Trophoblast cell (in vitro differentiated cells and primary cell): ENCODE data around the gene KCNH8.

ENCODE experiments used
- DNase-seq, 2 donors: peaks; one replicate each; pipeline ENCODE4 v3.0.0-alpha.2; 2016
- H2AFZ ChIP-seq: 2 replicates; pipeline ENCODE4 v1.6.1; 2013; ENCODE audit warnings: low read length, moderate library complexity, mild to moderate bottlenecking; ENCODE audit not compliant: insufficient read depth, poor library complexity
- H2AK5ac ChIP-seq: 2 replicates; pipeline ENCODE4 v1.6.1; 2013; ENCODE audit warnings: mild to moderate bottlenecking, low read length
- H2BK120ac ChIP-seq: 2 replicates; pipeline ENCODE4 v1.6.1; 2013; ENCODE audit warnings: low read length, mild to moderate bottlenecking, moderate library complexity; ENCODE audit not compliant: insufficient read depth, poor library complexity
- H2BK12ac ChIP-seq: 2 replicates; pipeline ENCODE4 v1.6.1; 2013; ENCODE audit warnings: mild to moderate bottlenecking, low read length, moderate library complexity
- H2BK5ac ChIP-seq: 2 replicates; pipeline ENCODE4 v1.6.1; 2013; ENCODE audit warnings: low read length, low read depth, moderate library complexity, mild to moderate bottlenecking; ENCODE audit not compliant: poor library complexity
- H3K14ac ChIP-seq: 2 replicates; pipeline ENCODE4 v1.6.1; 2013; ENCODE audit warnings: mild to moderate bottlenecking, low read length
- H3K18ac ChIP-seq: 2 replicates; pipeline ENCODE4 v1.6.1; 2013; ENCODE audit warnings: mild to moderate bottlenecking, low read length
- H3K23ac ChIP-seq: 2 replicates; pipeline ENCODE4 v1.6.1; 2013; ENCODE audit warnings: low read length
- H3K27ac ChIP-seq: 2 replicates; pipeline ENCODE4 v1.5.1; 2013; ENCODE audit warnings: low read depth, mild to moderate bottlenecking, inconsistent platforms, low read length, moderate library complexity
- H3K27me3 ChIP-seq: 2 replicates; pipeline ENCODE4 v1.6.1; 2013; ENCODE audit warnings: inconsistent platforms, mild to moderate bottlenecking, low read length, moderate library complexity; ENCODE audit not compliant: insufficient read depth
- H3K36me3 ChIP-seq, 2 experiments: 1 replicate in 1 of 2; 2 replicates in 1 of 2; pipeline ENCODE4 v1.6.1; 2013; ENCODE audit warnings: low read length in 2 of 2, mild to moderate bottlenecking in 2 of 2, moderate library complexity in 1 of 2; ENCODE audit not compliant: insufficient read depth in 2 of 2, control insufficient read depth in 1 of 2
- H3K4ac ChIP-seq: 2 replicates; pipeline ENCODE4 v1.6.1; 2013; ENCODE audit warnings: low read depth, mild to moderate bottlenecking, low read length, moderate library complexity
- H3K4me1 ChIP-seq, 2 experiments: 1 replicate in 1 of 2; 2 replicates in 1 of 2; pipeline ENCODE4 v1.6.1; 2013; ENCODE audit warnings: low read length in 2 of 2, mild to moderate bottlenecking in 2 of 2, moderate library complexity in 1 of 2; ENCODE audit not compliant: insufficient read depth in 2 of 2, control insufficient read depth in 1 of 2
- H3K4me2 ChIP-seq: 2 replicates; pipeline ENCODE4 v1.6.1; 2013; ENCODE audit warnings: inconsistent platforms, mild to moderate bottlenecking, low read length, moderate library complexity
- H3K4me3 ChIP-seq: 2 replicates; pipeline ENCODE4 v1.5.1; 2013; ENCODE audit warnings: mild to moderate bottlenecking, low read depth, low read length, inconsistent platforms
- H3K79me1 ChIP-seq: one replicate; pipeline ENCODE4 v1.6.1; 2013; ENCODE audit warnings: low read length
- H3K79me2 ChIP-seq: 2 replicates; pipeline ENCODE4 v1.6.1; 2013; ENCODE audit warnings: low read length, mild to moderate bottlenecking; ENCODE audit not compliant: control insufficient read depth, insufficient read depth, poor library complexity
- H3K9ac ChIP-seq: 2 replicates; pipeline ENCODE4 v1.6.1; 2013; ENCODE audit warnings: mild to moderate bottlenecking, low read length
- H3K9me3 ChIP-seq: 2 replicates; pipeline ENCODE4 v1.6.1; 2013; ENCODE audit warnings: low read depth, mild to moderate bottlenecking, control low read depth, inconsistent platforms, low read length; ENCODE audit not compliant: insufficient read depth
- H4K12ac ChIP-seq: 2 replicates; pipeline ENCODE4 v1.6.1; 2013; ENCODE audit warnings: low read depth, mild to moderate bottlenecking, low read length, moderate library complexity
- H4K8ac ChIP-seq: 2 replicates; pipeline ENCODE4 v1.6.1; 2013; ENCODE audit warnings: low read depth, mild to moderate bottlenecking, low read length, moderate library complexity
- H4K91ac ChIP-seq: one replicate; pipeline ENCODE4 v1.6.1; 2013; ENCODE audit warnings: low read depth, mild to moderate bottlenecking, low read length, moderate library complexity
- WGBS: extraction: QIAGEN DNeasy Blood & Tissue Kit; methylation state at CpG from one replicate; pipeline ENCODE4 v1.1.7; 2013; ENCODE audit warnings: missing lambda C conversion rate; ENCODE audit not compliant: insufficient read length, insufficient coverage; ENCODE audit errors: extremely low coverage; 5-methylcytosine and 5-hydroxymethylcytosine counted together

KCNH8 gene

DNA sequence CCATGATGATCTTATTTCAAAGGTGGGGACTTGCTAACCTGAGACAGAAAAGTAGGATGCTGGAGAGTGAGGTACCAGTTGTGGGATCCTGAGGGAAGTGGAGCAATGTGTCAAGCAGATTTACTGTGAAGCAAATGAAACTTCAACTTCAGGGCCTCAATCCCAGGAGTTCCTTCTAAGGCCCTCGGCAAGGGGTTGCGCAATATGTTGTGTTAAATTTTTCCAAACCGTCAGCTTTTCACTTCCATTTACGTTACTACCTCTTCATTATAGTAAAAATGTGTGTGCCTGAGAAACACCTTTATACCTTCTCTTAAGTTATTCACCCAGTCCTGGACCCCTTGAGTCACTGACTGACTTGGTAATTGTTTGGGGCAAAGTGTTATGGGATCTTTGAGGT lies 42.5 kb upstream of the KCNH8 start:
- Histone ChIP-seq H3K4me2 (no peak overlapping the region), H2AK5ac (no peak overlapping the region), H3K79me2 (no peaks in the 10 kb centered on the region), H2BK120ac (no peak overlapping the region), H3K18ac (no peak overlapping the region), H4K8ac (no peak overlapping the region), H2AFZ (no peak overlapping the region), H3K4me1 (no peaks in the 10 kb centered on the region), H2BK5ac (no peak overlapping the region), H3K23ac (no peak overlapping the region), H3K14ac (no peak overlapping the region), H3K9ac (no peak overlapping the region), H3K27me3 (no peaks in the 10 kb centered on the region), H2BK12ac (no peak overlapping the region), H4K12ac (no peak overlapping the region), H3K36me3 (no peaks in the 10 kb centered on the region), H3K9me3 (peaks cover 12% of the 10 kb centered on the region), H4K91ac (no peak overlapping the region), H3K27ac (no peak overlapping the region), H3K4me3 (no peak overlapping the region), H3K79me1 (no peaks in the 10 kb centered on the region), H3K4ac (no peak overlapping the region)
- no CpG with 5 or more reads among the region's 4 CpGs for WGBS
- DNase-seq: peak in 1 of 2 donors; percentile 9

DNA sequence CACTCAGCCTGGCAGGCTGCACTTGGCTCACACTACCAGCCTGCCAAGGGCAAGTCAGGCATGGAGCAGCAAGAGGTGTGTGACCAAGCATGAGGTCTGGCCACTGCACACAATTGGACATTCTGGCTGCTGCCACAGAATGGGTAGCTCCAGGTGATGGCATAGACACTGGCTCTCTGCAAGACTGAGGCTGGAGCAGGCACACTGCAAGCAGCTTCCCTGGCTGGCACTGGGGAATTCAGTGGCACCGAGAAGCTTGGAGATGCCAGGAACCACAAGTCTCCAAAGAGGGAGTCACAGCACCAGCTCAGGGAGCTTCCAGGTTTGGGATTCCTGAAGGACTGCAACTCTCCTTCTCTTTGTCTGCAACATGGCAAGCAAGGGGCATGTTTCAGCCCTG lies 42.0 kb upstream of the KCNH8 start:
- H3K79me1 ChIP-seq: no peaks in the 10 kb centered on the region
- no peaks in the 10 kb centered on the region for H3K79me2 ChIP-seq
- no peak overlapping the region for H3K9ac ChIP-seq
- peaks cover 12% of the 10 kb centered on the region for H3K9me3 ChIP-seq
- no peak overlapping the region for H3K4me3 ChIP-seq
- no peak overlapping the region for H2AFZ ChIP-seq
- H4K91ac ChIP-seq: no peak overlapping the region
- no peak overlapping the region for H3K23ac ChIP-seq
- H2AK5ac ChIP-seq: no peak overlapping the region
- DNase-seq: no peak
- no peak overlapping the region for H2BK5ac ChIP-seq
- no peak overlapping the region for H4K12ac ChIP-seq
- no peak overlapping the region for H3K4ac ChIP-seq
- H3K4me1 ChIP-seq: no peaks in the 10 kb centered on the region
- no peak overlapping the region for H4K8ac ChIP-seq
- H3K4me2 ChIP-seq: no peak overlapping the region
- H3K27ac ChIP-seq: no peak overlapping the region
- no peaks in the 10 kb centered on the region for H3K36me3 ChIP-seq
- no peak overlapping the region for H3K14ac ChIP-seq
- H3K27me3 ChIP-seq: no peaks in the 10 kb centered on the region
- no peak overlapping the region for H3K18ac ChIP-seq
- H2BK120ac ChIP-seq: no peak overlapping the region
- H2BK12ac ChIP-seq: no peak overlapping the region
- WGBS: no CpG with 5 or more reads among the region's 1 CpG

DNA sequence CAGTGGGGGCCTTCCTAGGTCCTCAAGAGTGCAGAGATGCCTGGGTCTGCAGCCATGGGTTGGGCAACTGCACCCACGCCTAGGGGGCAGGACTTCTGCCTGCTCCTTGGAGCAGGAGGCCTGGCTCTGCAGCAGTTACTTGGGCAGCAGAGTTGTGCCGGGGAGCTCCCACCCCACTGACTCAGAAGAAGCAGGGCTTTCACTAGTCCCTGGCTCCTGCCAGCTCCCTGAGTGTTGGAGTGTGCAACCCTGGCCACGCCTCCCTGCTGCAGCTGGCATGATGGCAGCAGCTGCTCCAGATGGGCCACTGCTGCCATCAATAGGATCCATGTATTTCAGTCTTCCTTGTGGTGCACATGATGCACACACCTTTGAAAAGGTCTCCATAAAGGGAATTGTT lies 40.6 kb upstream of the KCNH8 start:
- no peak overlapping the region for H3K4ac ChIP-seq
- no peaks in the 10 kb centered on the region for H3K27me3 ChIP-seq
- no peak overlapping the region for H3K4me3 ChIP-seq
- no CpG with 5 or more reads among the region's 3 CpGs for WGBS
- H2BK12ac ChIP-seq: no peak overlapping the region
- H4K12ac ChIP-seq: no peak overlapping the region
- no peak overlapping the region for H3K18ac ChIP-seq
- H4K8ac ChIP-seq: no peak overlapping the region
- no peak overlapping the region for H3K23ac ChIP-seq
- H3K79me2 ChIP-seq: no peaks in the 10 kb centered on the region
- no peak overlapping the region for H3K4me2 ChIP-seq
- no peak overlapping the region for H3K27ac ChIP-seq
- H2AFZ ChIP-seq: no peak overlapping the region
- no peak overlapping the region for H3K14ac ChIP-seq
- no peak overlapping the region for H3K9ac ChIP-seq
- no peak overlapping the region for H2BK5ac ChIP-seq
- H2AK5ac ChIP-seq: no peak overlapping the region
- no peaks in the 10 kb centered on the region for H3K79me1 ChIP-seq
- H2BK120ac ChIP-seq: no peak overlapping the region
- no peak overlapping the region for H4K91ac ChIP-seq
- peaks cover 12% of the 10 kb centered on the region for H3K9me3 ChIP-seq
- H3K36me3 ChIP-seq: no peaks in the 10 kb centered on the region
- no peaks in the 10 kb centered on the region for H3K4me1 ChIP-seq
- DNase-seq: no peak

DNA sequence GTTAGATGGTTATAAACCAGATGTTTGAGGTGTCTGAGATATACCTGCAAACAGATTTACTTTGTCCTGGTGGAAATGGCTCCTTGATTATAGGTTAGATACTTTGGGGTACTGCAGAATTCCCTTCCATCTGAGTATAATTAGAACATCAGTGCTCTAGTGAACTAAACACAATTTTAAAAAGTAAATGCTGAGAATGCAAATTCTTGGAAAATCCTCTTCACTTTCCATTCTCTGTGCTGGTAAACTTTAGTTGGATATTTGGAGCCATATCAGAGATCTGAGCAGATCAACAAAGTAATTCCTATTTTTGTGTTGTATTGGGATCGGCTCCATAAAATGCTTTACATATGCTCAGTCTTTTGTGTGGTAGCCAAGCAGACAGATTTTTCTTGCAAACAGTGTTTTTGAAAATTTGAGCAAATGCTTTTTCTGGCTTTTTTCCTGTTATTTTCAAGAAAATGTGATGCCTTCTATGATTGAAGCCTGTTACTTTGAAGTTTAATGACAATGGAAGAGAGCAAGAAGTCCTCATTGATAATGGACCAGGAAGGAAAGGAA lies 37.9 kb upstream of the KCNH8 start:
- H3K79me1 ChIP-seq: no peaks in the 10 kb centered on the region
- H3K23ac ChIP-seq: no peak overlapping the region
- H3K4me1 ChIP-seq: no peaks in the 10 kb centered on the region
- H4K91ac ChIP-seq: no peak overlapping the region
- H3K27me3 ChIP-seq: no peaks in the 10 kb centered on the region
- H2BK5ac ChIP-seq: no peak overlapping the region
- H2BK12ac ChIP-seq: no peak overlapping the region
- no peak for DNase-seq
- no peak overlapping the region for H3K4me3 ChIP-seq
- H3K27ac ChIP-seq: no peak overlapping the region
- no peak overlapping the region for H3K4me2 ChIP-seq
- WGBS: no CpG with 5 or more reads among the region's 1 CpG
- no peak overlapping the region for H4K12ac ChIP-seq
- no peak overlapping the region for H3K14ac ChIP-seq
- H3K4ac ChIP-seq: no peak overlapping the region
- H3K9ac ChIP-seq: no peak overlapping the region
- H2AK5ac ChIP-seq: no peak overlapping the region
- no peak overlapping the region for H4K8ac ChIP-seq
- no peak overlapping the region for H2BK120ac ChIP-seq
- H3K36me3 ChIP-seq: no peaks in the 10 kb centered on the region
- no peak overlapping the region for H2AFZ ChIP-seq
- no peaks in the 10 kb centered on the region for H3K79me2 ChIP-seq
- no peak overlapping the region for H3K18ac ChIP-seq
- peaks cover 11% of the 10 kb centered on the region for H3K9me3 ChIP-seq
